Stimulated activated effector memory CD8-positive, alpha-beta T cell treated with anti-CD3 and anti-CD28 coated beads, Interleukin-12 subunit alpha, Interleukin-12 subunit beta, amount 100 ng/mL, for 72 hours (primary cell): ENCODE data around the gene COL24A1.
A peak's percentile ranks its signal among the peaks of the same experiment; 100 is the strongest.

ENCODE experiments used
- ATAC-seq: fragments of 150-1000 bp; cut with Tn5 transposase; 2 replicates; pipeline ENCODE4 v1.10.0; 2021
- DNase-seq, 2 donors: peaks; one replicate each; pipeline ENCODE4 v3.0.0; 2021 to 2022; ENCODE audit warnings: low spot score in 2 of 2
- H3K27ac Mint-ChIP-seq: one replicate; pipeline ENCODE4 v1.8.0; 2022; ENCODE audit warnings: mild to moderate bottlenecking, mixed read lengths
- H3K36me3 Mint-ChIP-seq: one replicate; pipeline ENCODE4 v1.8.0; 2022; ENCODE audit warnings: mild to moderate bottlenecking, mixed read lengths
- H3K4me1 Mint-ChIP-seq: one replicate; pipeline ENCODE4 v1.8.0; 2022; ENCODE audit warnings: mixed read lengths
- H3K4me3 Mint-ChIP-seq: one replicate; pipeline ENCODE4 v1.8.0; 2022; ENCODE audit warnings: mild to moderate bottlenecking, mixed read lengths
- H3K9me3 Mint-ChIP-seq: one replicate; pipeline ENCODE4 v1.8.0; 2022; ENCODE audit warnings: mixed read lengths

Gene COL24A1

GRCh38 chr1:86156566-86157455, at the start of gene COL24A1:
COL24A1 (minus strand) TSS chr1:86156772; CDS start chr1:86156396, 376 bp downstream.
- DNase-seq, result no peak
- no peak within 1 kb of the TSS for H3K27ac Mint-ChIP-seq
- peaks cover 6% of the 10 kb centered on the region for H3K9me3 Mint-ChIP-seq
- peak; percentile 32 for ATAC-seq
- H3K36me3 Mint-ChIP-seq, result no peaks in the 10 kb centered on the region
- no peak within 1 kb of the TSS for H3K4me3 Mint-ChIP-seq
- H3K4me1 Mint-ChIP-seq, result peaks cover 8% of the 10 kb centered on the region

- H3K9me3 Mint-ChIP-seq, result no peaks in the 10 kb centered on the region
- no peak overlapping the region for H3K4me3 Mint-ChIP-seq
- no peaks in the 10 kb centered on the region for H3K36me3 Mint-ChIP-seq
- ATAC-seq, result no peak
- H3K4me1 Mint-ChIP-seq, result no peaks in the 10 kb centered on the region
- H3K27ac Mint-ChIP-seq, result no peak overlapping the region
- DNase-seq, result no peak
These were observed 49.2 kb upstream of the COL24A1 start for GRCh38 chr1:86205741-86206140.

- no peak overlapping the region for H3K4me3 Mint-ChIP-seq
- H3K9me3 Mint-ChIP-seq, result no peaks in the 10 kb centered on the region
- DNase-seq (no peak), ATAC-seq (peak; percentile 28)
- H3K4me1 Mint-ChIP-seq, result no peaks in the 10 kb centered on the region
- H3K36me3 Mint-ChIP-seq, result no peaks in the 10 kb centered on the region
- no peak overlapping the region for H3K27ac Mint-ChIP-seq
These were observed 46.2 kb upstream of the COL24A1 start for GRCh38 chr1:86202552-86203340.

- no peak overlapping the region for H3K4me3 Mint-ChIP-seq
- no peaks in the 10 kb centered on the region for H3K36me3 Mint-ChIP-seq
- DNase-seq (no peak), ATAC-seq (no peak)
- H3K9me3 Mint-ChIP-seq, result no peaks in the 10 kb centered on the region
- H3K27ac Mint-ChIP-seq, result no peak overlapping the region
- no peaks in the 10 kb centered on the region for H3K4me1 Mint-ChIP-seq
These were observed 44.7 kb upstream of the COL24A1 start for GRCh38 chr1:86201311-86201710.

- ATAC-seq (no peak), DNase-seq (no peak)
- Mint-ChIP-seq H3K4me1 (no peaks in the 10 kb centered on the region), H3K36me3 (no peaks in the 10 kb centered on the region), H3K4me3 (no peak overlapping the region), H3K9me3 (no peaks in the 10 kb centered on the region), H3K27ac (no peak overlapping the region)
These were observed 44.3 kb upstream of the COL24A1 start for GRCh38 chr1:86200901-86201300.

- ATAC-seq, result no peak
- no peak overlapping the region for H3K27ac Mint-ChIP-seq
- no peak for DNase-seq
- H3K4me3 Mint-ChIP-seq, result no peak overlapping the region
- no peaks in the 10 kb centered on the region for H3K36me3 Mint-ChIP-seq
- H3K4me1 Mint-ChIP-seq, result no peaks in the 10 kb centered on the region
- no peaks in the 10 kb centered on the region for H3K9me3 Mint-ChIP-seq
These were observed 40.8 kb upstream of the COL24A1 start for GRCh38 chr1:86197206-86197855.

- Mint-ChIP-seq H3K4me1 (no peaks in the 10 kb centered on the region), H3K27ac (no peak overlapping the region), H3K4me3 (no peak overlapping the region), H3K9me3 (no peaks in the 10 kb centered on the region), H3K36me3 (no peaks in the 10 kb centered on the region)
- DNase-seq (no peak), ATAC-seq (no peak)
These were observed 38.7 kb upstream of the COL24A1 start for GRCh38 chr1:86195281-86195680.

GRCh38 chr1:86194491-86195034, 38.0 kb upstream of the COL24A1 start:
- Mint-ChIP-seq H3K27ac (no peak overlapping the region), H3K36me3 (no peaks in the 10 kb centered on the region)
- no peak for ATAC-seq

GRCh38 chr1:86192417-86192816, 35.8 kb upstream of the COL24A1 start:
- no peak overlapping the region for H3K27ac Mint-ChIP-seq
- ATAC-seq (no peak), DNase-seq (no peak)
- no peaks in the 10 kb centered on the region for H3K36me3 Mint-ChIP-seq
- H3K4me3 Mint-ChIP-seq, result no peak overlapping the region
- no peaks in the 10 kb centered on the region for H3K9me3 Mint-ChIP-seq
- H3K4me1 Mint-ChIP-seq, result no peaks in the 10 kb centered on the region

More at GRCh38 chr1:86194491-86195034, 38.0 kb upstream of the COL24A1 start:
- Mint-ChIP-seq H3K4me3 (no peak overlapping the region), H3K4me1 (no peaks in the 10 kb centered on the region), H3K9me3 (no peaks in the 10 kb centered on the region)
- no peak for DNase-seq

GRCh38 chr1:86191958-86192357, 35.4 kb upstream of the COL24A1 start:
- no peaks in the 10 kb centered on the region for H3K4me1 Mint-ChIP-seq
- no peak for DNase-seq
- ATAC-seq, result no peak
- H3K36me3 Mint-ChIP-seq, result no peaks in the 10 kb centered on the region
- no peaks in the 10 kb centered on the region for H3K9me3 Mint-ChIP-seq
- no peak overlapping the region for H3K4me3 Mint-ChIP-seq
- no peak overlapping the region for H3K27ac Mint-ChIP-seq

- H3K4me1 Mint-ChIP-seq, result no peaks in the 10 kb centered on the region
- DNase-seq (no peak), ATAC-seq (no peak)
- H3K27ac Mint-ChIP-seq, result no peak overlapping the region
- no peaks in the 10 kb centered on the region for H3K9me3 Mint-ChIP-seq
- H3K4me3 Mint-ChIP-seq, result no peak overlapping the region
- no peaks in the 10 kb centered on the region for H3K36me3 Mint-ChIP-seq
These were observed 34.3 kb upstream of the COL24A1 start for GRCh38 chr1:86190873-86191272.

- Mint-ChIP-seq H3K27ac (no peak overlapping the region), H3K9me3 (peaks cover 4% of the 10 kb centered on the region), H3K4me1 (no peaks in the 10 kb centered on the region), H3K4me3 (no peak overlapping the region), H3K36me3 (no peaks in the 10 kb centered on the region)
- ATAC-seq (no peak), DNase-seq (no peak)
These were observed 27.9 kb upstream of the COL24A1 start for GRCh38 chr1:86184426-86184825.

- DNase-seq (no peak), ATAC-seq (no peak)
- no peak overlapping the region for H3K4me3 Mint-ChIP-seq
- H3K27ac Mint-ChIP-seq, result no peak overlapping the region
- no peaks in the 10 kb centered on the region for H3K4me1 Mint-ChIP-seq
- H3K36me3 Mint-ChIP-seq, result no peaks in the 10 kb centered on the region
- H3K9me3 Mint-ChIP-seq, result peaks cover 4% of the 10 kb centered on the region
These were observed 27.2 kb upstream of the COL24A1 start for GRCh38 chr1:86183810-86184209.

GRCh38 chr1:86176226-86176625, 19.7 kb upstream of the COL24A1 start:
- no peak for DNase-seq
- Mint-ChIP-seq H3K4me3 (no peak overlapping the region), H3K4me1 (no peaks in the 10 kb centered on the region), H3K36me3 (no peaks in the 10 kb centered on the region), H3K27ac (no peak overlapping the region), H3K9me3 (peaks cover 4% of the 10 kb centered on the region)
- ATAC-seq, result no peak

GRCh38 chr1:86175756-86176155, 19.2 kb upstream of the COL24A1 start:
- Mint-ChIP-seq H3K27ac (no peak overlapping the region), H3K4me1 (no peaks in the 10 kb centered on the region), H3K9me3 (peaks cover 4% of the 10 kb centered on the region), H3K4me3 (no peak overlapping the region), H3K36me3 (no peaks in the 10 kb centered on the region)
- DNase-seq (no peak), ATAC-seq (no peak)
